Measurements from ENCODE around the gene ZNF79.

Gene ZNF79

GRCh38 chr9:127397646-127398274, 26.4 kb upstream of the ZNF79 start:
- DNase-seq (ENCODE audit: extremely low read depth in 1 of 2, low read depth in 1 of 2): peak in 1 of 2 donors; percentile 7

- DNase-seq (ENCODE audit: extremely low read depth in 1 of 2, low read depth in 1 of 2): no peak
These were observed 25.9 kb upstream of the ZNF79 start for GRCh38 chr9:127398275-127398647.

GRCh38 chr9:127398715-127399400, 25.3 kb upstream of the ZNF79 start:
- DNase-seq (ENCODE audit: extremely low read depth in 1 of 2, low read depth in 1 of 2): no peak

GRCh38 chr9:127399736-127400269, 24.4 kb upstream of the ZNF79 start:
- DNase-seq (ENCODE audit: extremely low read depth in 1 of 2, low read depth in 1 of 2): no peak

GRCh38 chr9:127402401-127403090, 21.6 kb upstream of the ZNF79 start:
- DNase-seq (ENCODE audit: extremely low read depth in 1 of 2, low read depth in 1 of 2): no peak

GRCh38 chr9:127403507-127404192, 20.5 kb upstream of the ZNF79 start:
- DNase-seq (ENCODE audit: extremely low read depth in 1 of 2, low read depth in 1 of 2): no peak

- DNase-seq (ENCODE audit: extremely low read depth in 1 of 2, low read depth in 1 of 2): no peak
These were observed 19.6 kb upstream of the ZNF79 start for GRCh38 chr9:127404631-127405030.

- no peak for DNase-seq (ENCODE audit: extremely low read depth in 1 of 2, low read depth in 1 of 2)
These were observed 18.6 kb upstream of the ZNF79 start for GRCh38 chr9:127405344-127406125.

GRCh38 chr9:127406799-127407491, 17.2 kb upstream of the ZNF79 start:
- no peak for DNase-seq (ENCODE audit: extremely low read depth in 1 of 2, low read depth in 1 of 2)

- no peak for DNase-seq (ENCODE audit: extremely low read depth in 1 of 2, low read depth in 1 of 2)
These were observed 16.7 kb upstream of the ZNF79 start for GRCh38 chr9:127407492-127407843.

- DNase-seq (ENCODE audit: extremely low read depth in 1 of 2, low read depth in 1 of 2): no peak
These were observed 13.1 kb upstream of the ZNF79 start for GRCh38 chr9:127411122-127411521.

GRCh38 chr9:127415141-127415540, 9.0 kb upstream of the ZNF79 start:
- no peak for DNase-seq (ENCODE audit: extremely low read depth in 1 of 2, low read depth in 1 of 2)

- DNase-seq (ENCODE audit: extremely low read depth in 1 of 2, low read depth in 1 of 2): no peak
These were observed 8.5 kb upstream of the ZNF79 start for GRCh38 chr9:127415657-127416056.

GRCh38 chr9:127417131-127418036, 6.8 kb upstream of the ZNF79 start:
- no peak for DNase-seq (ENCODE audit: extremely low read depth in 1 of 2, low read depth in 1 of 2)

- no peak for DNase-seq (ENCODE audit: extremely low read depth in 1 of 2, low read depth in 1 of 2)
These were observed 6.1 kb upstream of the ZNF79 start for GRCh38 chr9:127418037-127418471.

GRCh38 chr9:127419348-127419747, 4.8 kb upstream of the ZNF79 start:
- DNase-seq (ENCODE audit: extremely low read depth in 1 of 2, low read depth in 1 of 2): no peak

GRCh38 chr9:127421057-127421456, 3.1 kb upstream of the ZNF79 start:
- no peak for DNase-seq (ENCODE audit: extremely low read depth in 1 of 2, low read depth in 1 of 2)

GRCh38 chr9:127422133-127422782, 1.9 kb upstream of the ZNF79 start:
- DNase-seq (ENCODE audit: extremely low read depth in 1 of 2, low read depth in 1 of 2): no peak

Measured in stimulated activated CD8-positive, alpha-beta memory T cell treated with anti-CD3 and anti-CD28 coated beads, Interleukin-7, amount 100 ng/mL, for 48 hours (primary cell).